Esophagus muscularis mucosa (tissue), 4 donors: Measurements from ENCODE around the gene NPIPB2. TPM values are rescaled to one million over a fixed set of nuclear protein-coding genes. Genes with fewer than 3 reads are reported as not detected.
"Not testable (repeated sequence)": the region's sequence is repeated elsewhere in the genome, so short reads cannot be mapped to it uniquely, and the experiment has no call there.

Source experiments
- DNase-seq: peaks from one replicate; pipeline ENCODE4 v3.0.0-alpha.2; 2017; ENCODE audit errors: extremely low spot score
- H3K27ac ChIP-seq, 4 donors: fragments of 200-600 bp; sonication (generic); replicated peaks in 1 of 4; 1 replicate in 3 of 4; 2 replicates in 1 of 4; pipeline ENCODE4 v1.5.1; 2016 to 2019; ENCODE audit warnings: mild to moderate bottlenecking in 1 of 4
- H3K27me3 ChIP-seq, 4 donors: fragments of 200-600 bp; sonication (generic); one replicate each; pipeline versions ENCODE4 v1.5.1 to v1.6.0; 2016 to 2019
- H3K36me3 ChIP-seq, 4 donors: fragments of 200-600 bp; sonication (generic); one replicate each; pipeline ENCODE4 v1.5.1; 2016 to 2019
- H3K4me1 ChIP-seq, 4 donors: fragments of 200-600 bp; sonication (generic); one replicate each; pipeline ENCODE4 v1.5.1; 2016 to 2019
- H3K4me3 ChIP-seq, 4 donors: fragments of 200-600 bp; sonication (generic); 1 replicate in 2 of 4; 2 replicates in 2 of 4; pipeline ENCODE4 v1.5.1; 2016 to 2019; ENCODE audit warnings: mild to moderate bottlenecking in 4 of 4, moderate library complexity in 1 of 4
- H3K9me3 ChIP-seq, 4 donors: fragments of 200-600 bp; sonication (generic); 1 replicate in 3 of 4; 2 replicates in 1 of 4; pipeline ENCODE4 v1.5.1; 2016 to 2019
- CTCF ChIP-seq, 3 experiments: fragments of 200-600 bp in 2 of 3; fragments of 450-650 bp in 1 of 3; sonication (generic) in 2 of 3; IDR thresholded peaks; one replicate each; pipeline ENCODE4 v1.5.1; 2017 to 2019; ENCODE audit warnings: antibody characterized with exemption in 3 of 3, mild to moderate bottlenecking in 2 of 3, moderate library complexity in 1 of 3
- EP300 ChIP-seq: sonication (generic); formaldehyde crosslinking; IDR thresholded peaks from one replicate; pipeline ENCODE4 v1.6.1; 2017; ENCODE audit warnings: antibody characterized with exemption
- POLR2A ChIP-seq: fragments of 450-650 bp; IDR thresholded peaks from one replicate; pipeline ENCODE4 v1.6.1; 2017; ENCODE audit warnings: antibody characterized with exemption, moderate library complexity, mild to moderate bottlenecking, low read depth
- POLR2AphosphoS5 ChIP-seq, 2 donors: sonication (generic); formaldehyde crosslinking; IDR thresholded peaks; one replicate each; pipeline ENCODE4 v1.6.1; 2017; ENCODE audit warnings: antibody characterized with exemption in 2 of 2
- WGBS: methylation state at CpG from one replicate; pipeline ENCODE4 v1.1.5; 2018; 5-methylcytosine and 5-hydroxymethylcytosine counted together
- intact Hi-C: fragments of 100-400 bp; cut with DNase I; formaldehyde crosslinking; loops from one replicate; pipeline ENCODE4 v1.15.1; 2023
- total RNA-seq, 4 donors: library from RNA; depleted of rRNA; stranded (reverse); fragments of >200 nt; gene quantifications; one replicate each; pipeline versions ENCODE4 v1.1.0 to v1.2.1, GENCODE V29; 2016

The NPIPB2 gene
- total RNA-seq: 10 to 100 TPM in 2 of 4 donors, 1 to 10 TPM in 1, under 1 TPM in 1; 0.66 to 12.3 (median 8.7) TPM

GRCh38 chr16:11941945-11942344, at the start of gene NPIPB2:
TSS of gene NPIPB2 (minus strand) at chr16:11942045. CDS start at chr16:11942045, 0 bp downstream.
- H3K4me3 ChIP-seq, intact Hi-C loops: not testable (repeated sequence)
- WGBS: 93% methylated on average over 3 of the region's 4 CpGs

GRCh38 chr16:11990702-11991390, 49.0 kb upstream of the NPIPB2 start:
- Histone ChIP-seq H3K4me3 (no peak overlapping the region), H3K36me3 (no peaks in the 10 kb centered on the region), H3K27ac (no peak overlapping the region), H3K9me3 (no peaks in the 10 kb centered on the region), H3K27me3 (no peaks in the 10 kb centered on the region), H3K4me1 (peaks cover 10 to 23% (median 12%) of the 10 kb centered on the region in 4 donors)
- DNase-seq: no peak
- intact Hi-C loops: no loop called here
- TF ChIP-seq POLR2A (no peak), CTCF (IDR thresholded peaks at IDR 0.05) (no peak), EP300 (no peak), POLR2AphosphoS5 (IDR thresholded peaks at IDR 0.05) (no peak)
- WGBS: 92% methylated on average over 11 of the region's 11 CpGs

More at GRCh38 chr16:11941945-11942344, at the start of gene NPIPB2:
- not testable (repeated sequence) for H3K27ac ChIP-seq, H3K4me1 ChIP-seq, H3K36me3 ChIP-seq, H3K27me3 ChIP-seq, DNase-seq, H3K9me3 ChIP-seq

- 57% methylated on average over 5 of the region's 5 CpGs for whole genome bisulfite sequencing
- Histone ChIP-seq H3K27me3 (no peaks in the 10 kb centered on the region), H3K4me3 (no peak overlapping the region), H3K9me3 (no peaks in the 10 kb centered on the region), H3K4me1 (peaks cover 0 to 7% (median 0%) of the 10 kb centered on the region in 4 donors), H3K27ac (no peak overlapping the region), H3K36me3 (no peaks in the 10 kb centered on the region)
- TF ChIP-seq EP300 (no peak), POLR2A (no peak), POLR2AphosphoS5 (IDR thresholded peaks at IDR 0.05) (no peak), CTCF (IDR thresholded peaks at IDR 0.05) (no peak)
- intact Hi-C loops: no loop called here
- DNase-seq: no peak
Measured at GRCh38 chr16:11988258-11988978, 46.6 kb upstream of the NPIPB2 start.

GRCh38 chr16:11986521-11987057, 44.7 kb upstream of the NPIPB2 start:
- TF ChIP-seq CTCF (IDR thresholded peaks at IDR 0.05) (no peak), EP300 (no peak), POLR2AphosphoS5 (IDR thresholded peaks at IDR 0.05) (no peak), POLR2A (no peak)
- intact Hi-C loops: no loop called here
- Histone ChIP-seq H3K4me1 (peaks cover 0 to 6% (median 0%) of the 10 kb centered on the region in 4 donors), H3K27ac (no peak overlapping the region), H3K36me3 (no peaks in the 10 kb centered on the region), H3K9me3 (no peaks in the 10 kb centered on the region), H3K4me3 (no peak overlapping the region), H3K27me3 (no peaks in the 10 kb centered on the region)
- WGBS: 86% methylated on average over 12 of the region's 12 CpGs
- DNase-seq: no peak

GRCh38 chr16:11985250-11985649, 43.4 kb upstream of the NPIPB2 start:
- intact Hi-C loops: no loop called here
- Histone ChIP-seq H3K9me3 (no peaks in the 10 kb centered on the region), H3K27me3 (no peaks in the 10 kb centered on the region), H3K4me3 (no peak overlapping the region), H3K4me1 (peaks cover 0 to 6% (median 0%) of the 10 kb centered on the region in 4 donors), H3K36me3 (no peaks in the 10 kb centered on the region), H3K27ac (no peak overlapping the region)
- DNase-seq: no peak
- 62% methylated on average over 5 of the region's 5 CpGs for WGBS
- no peak for TF ChIP-seq POLR2AphosphoS5 (IDR thresholded peaks at IDR 0.05)
- no peak for TF ChIP-seq POLR2A
- no peak for TF ChIP-seq CTCF (IDR thresholded peaks at IDR 0.05)
- no peak for TF ChIP-seq EP300
